IMR-90 (cell line): ENCODE measurements around the gene CD2. TPM values are rescaled to one million over a fixed set of nuclear protein-coding genes. Genes with fewer than 3 reads are reported as not detected.

Experiments used
- ATAC-seq: fragments of 200-7000 bp; cut with Tn5 transposase; 2 replicates; pipeline ENCODE4 v1.9.1; 2020; ENCODE audit warnings: low read depth, mild to moderate bottlenecking, moderate library complexity
- BruUV-seq: library from RNA; stranded (reverse); fragments of 400-500 nt; replicated peaks from 2 replicates; lab custom pipeline; 2021; lab: Mats Ljungman, UMichigan
- CTCF ChIA-PET: fragments of 300-600 bp; formaldehyde crosslinking; extraction: SDS; loops from one replicate; lab custom pipeline; 2021; ENCODE audit warnings: antibody characterized with exemption; lab: Yijun Ruan, JAX
- POLR2A ChIA-PET: fragments of 300-600 bp; sonication (Branson Sonifier 250); formaldehyde crosslinking; loops from one replicate; lab custom pipeline; 2022; ENCODE audit warnings: antibody characterized with exemption; ENCODE audit not compliant: unreplicated experiment; lab: Charles Lee
- DNase-seq: peaks from one replicate; pipeline ENCODE4 v3.0.0; 2013
- H2AFZ ChIP-seq: replicated peaks from 2 replicates; pipeline ENCODE3; 2013; ENCODE audit warnings: low read length, mild to moderate bottlenecking; ENCODE audit not compliant: poor library complexity
- H2AK5ac ChIP-seq: 2 replicates; pipeline ENCODE4 v1.6.1; 2013; ENCODE audit warnings: low read depth, low read length, inconsistent platforms
- H2AK9ac ChIP-seq: replicated peaks from 2 replicates; pipeline ENCODE3; 2013; ENCODE audit warnings: mild to moderate bottlenecking, low read depth, low read length, moderate library complexity; ENCODE audit not compliant: poor library complexity
- H2BK120ac ChIP-seq: 2 replicates; pipeline ENCODE4 v1.6.1; 2013; ENCODE audit warnings: low read depth, low read length, inconsistent platforms
- H2BK15ac ChIP-seq: 3 replicates; pipeline ENCODE4 v1.6.1; 2013; ENCODE audit warnings: low read depth, low read length, inconsistent platforms
- H2BK20ac ChIP-seq: 2 replicates; pipeline ENCODE4 v1.6.1; 2013; ENCODE audit warnings: low read depth, mild to moderate bottlenecking, inconsistent platforms, low read length, moderate library complexity
- H2BK5ac ChIP-seq: 2 replicates; pipeline ENCODE4 v1.6.1; 2013; ENCODE audit warnings: mild to moderate bottlenecking, low read depth, low read length, inconsistent platforms; ENCODE audit not compliant: poor library complexity, severe bottlenecking
- H3K14ac ChIP-seq: replicated peaks from 2 replicates; pipeline ENCODE4 v1.6.1; 2013; ENCODE audit warnings: low read depth, low read length, inconsistent platforms
- H3K18ac ChIP-seq: 2 replicates; pipeline ENCODE4 v1.6.1; 2013; ENCODE audit warnings: low read depth, low read length, control low read depth
- H3K23ac ChIP-seq: 2 replicates; pipeline ENCODE4 v1.6.1; 2013; ENCODE audit warnings: low read depth, low read length, inconsistent platforms
- H3K27ac ChIP-seq: 2 replicates; pipeline ENCODE4 v1.5.1; 2013; ENCODE audit warnings: mild to moderate bottlenecking, control low read depth, low read length; ENCODE audit not compliant: insufficient read depth
- H3K27me3 ChIP-seq: 2 replicates; pipeline ENCODE4 v1.6.1; 2013; ENCODE audit warnings: low read length; ENCODE audit not compliant: control insufficient read depth, insufficient read depth
- H3K36me3 ChIP-seq: 2 replicates; pipeline ENCODE4 v1.6.1; 2013; ENCODE audit warnings: low read length, mixed read lengths; ENCODE audit not compliant: control insufficient read depth, insufficient read depth
- H3K4ac ChIP-seq: 2 replicates; pipeline ENCODE4 v1.6.1; 2013; ENCODE audit warnings: low read depth, low read length, inconsistent platforms
- H3K4me1 ChIP-seq: 2 replicates; pipeline ENCODE4 v1.6.1; 2013; ENCODE audit warnings: low read length, mixed read lengths; ENCODE audit not compliant: control insufficient read depth, insufficient read depth
- H3K4me2 ChIP-seq: 2 replicates; pipeline ENCODE4 v1.6.1; 2013; ENCODE audit warnings: low read depth, mild to moderate bottlenecking, control low read depth, low read length, moderate library complexity
- H3K4me3 ChIP-seq: 2 replicates; pipeline ENCODE4 v1.5.1; 2013; ENCODE audit warnings: low read depth, mild to moderate bottlenecking, control low read depth, low read length, moderate library complexity; ENCODE audit not compliant: insufficient read depth
- H3K56ac ChIP-seq: 2 replicates; pipeline ENCODE4 v1.6.1; 2013; ENCODE audit warnings: low read length, inconsistent platforms; ENCODE audit not compliant: insufficient read depth; ENCODE audit errors: extremely low read depth
- H3K79me1 ChIP-seq, 2 experiments: 2 replicates each; pipeline ENCODE4 v1.6.1; 2013; ENCODE audit warnings: low read length in 2 of 2, inconsistent platforms in 1 of 2, low read depth in 1 of 2
- H3K9ac ChIP-seq: 2 replicates; pipeline ENCODE4 v1.6.1; 2013; ENCODE audit warnings: low read depth, low read length, control low read depth
- H3K9me1 ChIP-seq: 2 replicates; pipeline ENCODE4 v1.6.1; 2013; ENCODE audit warnings: low read length, inconsistent platforms; ENCODE audit not compliant: insufficient read depth
- H3K9me3 ChIP-seq: 2 replicates; pipeline ENCODE4 v1.6.1; 2013; ENCODE audit warnings: low read length; ENCODE audit not compliant: control insufficient read depth, insufficient read depth
- H4K20me1 ChIP-seq: 2 replicates; pipeline ENCODE4 v1.6.1; 2013; ENCODE audit warnings: low read length, inconsistent platforms; ENCODE audit not compliant: insufficient read depth
- H4K5ac ChIP-seq: 2 replicates; pipeline ENCODE4 v1.6.1; 2013; ENCODE audit warnings: mild to moderate bottlenecking, low read depth, low read length, control low read depth
- H4K8ac ChIP-seq, 2 experiments: 2 replicates each; pipeline ENCODE4 v1.6.1; 2013; ENCODE audit warnings: low read depth in 2 of 2, low read length in 2 of 2, control low read depth in 1 of 2, inconsistent platforms in 1 of 2
- H4K91ac ChIP-seq: 2 replicates; pipeline ENCODE4 v1.6.1; 2013; ENCODE audit warnings: low read depth, low read length, inconsistent platforms; ENCODE audit not compliant: insufficient read depth
- BHLHE40 ChIP-seq: fragments of 150-350 bp; IDR thresholded peaks from 2 replicates; pipeline ENCODE4 v1.6.1; 2016; ENCODE audit warnings: mild to moderate bottlenecking, low read depth, low read length
- CEBPB ChIP-seq: IDR thresholded peaks from 2 replicates; pipeline ENCODE4 v1.6.1; 2012; ENCODE audit warnings: low read depth, low read length, improper control_type of control experiment
- CHD1 ChIP-seq: IDR thresholded peaks from 2 replicates; pipeline ENCODE4 v1.6.1; 2012; ENCODE audit warnings: low read depth, low read length, improper control_type of control experiment
- FOS ChIP-seq: fragments of 150-350 bp; IDR thresholded peaks from 2 replicates; pipeline ENCODE4 v1.6.1; 2016; ENCODE audit warnings: low read depth, low read length
- MAFK ChIP-seq: IDR thresholded peaks from 2 replicates; pipeline ENCODE4 v1.6.1; 2012; ENCODE audit warnings: low read depth, low read length, improper control_type of control experiment
- MAZ ChIP-seq: IDR thresholded peaks from 2 replicates; pipeline ENCODE4 v1.6.1; 2012; ENCODE audit warnings: low read depth, mild to moderate bottlenecking, low read length, improper control_type of control experiment, moderate library complexity, borderline replicate concordance
- MXI1 ChIP-seq: IDR thresholded peaks from 2 replicates; pipeline ENCODE4 v1.6.1; 2012; ENCODE audit warnings: low read depth, mild to moderate bottlenecking, low read length, moderate library complexity, borderline replicate concordance
- NFE2L2 ChIP-seq: fragments of 150-350 bp; IDR thresholded peaks from 2 replicates; pipeline ENCODE4 v1.6.1; 2016; ENCODE audit warnings: low read depth, mild to moderate bottlenecking, low read length
- POLR2A ChIP-seq: IDR thresholded peaks from 2 replicates; pipeline ENCODE4 v1.6.1; 2012; ENCODE audit warnings: mild to moderate bottlenecking, low read depth, low read length
- RAD21 ChIP-seq: IDR thresholded peaks from 2 replicates; pipeline ENCODE4 v1.6.1; 2012; ENCODE audit warnings: low read length, improper control_type of control experiment
- RCOR1 ChIP-seq: IDR thresholded peaks from 2 replicates; pipeline ENCODE4 v1.6.1; 2012; ENCODE audit warnings: mild to moderate bottlenecking, low read length, improper control_type of control experiment; ENCODE audit not compliant: insufficient replicate concordance
- RFX5 ChIP-seq: IDR thresholded peaks from 2 replicates; pipeline ENCODE4 v1.8.0; 2012; ENCODE audit warnings: low read depth, mild to moderate bottlenecking, low read length, moderate library complexity
- SMC3 ChIP-seq: fragments of 150-350 bp; IDR thresholded peaks from 2 replicates; pipeline ENCODE4 v1.6.1; 2016; ENCODE audit warnings: low read depth, mild to moderate bottlenecking, antibody characterized with exemption, low read length, moderate library complexity
- USF2 ChIP-seq: fragments of 150-350 bp; IDR thresholded peaks from 2 replicates; pipeline ENCODE4 v1.6.1; 2017; ENCODE audit warnings: mild to moderate bottlenecking, antibody characterized with exemption, low read length, low read depth
- WGBS, 2 experiments: methylation state at CpG; one replicate each; pipeline versions ENCODE4 v1.1.5 to v1.1.7; 2013; ENCODE audit warnings: missing lambda C conversion rate in 2 of 2; ENCODE audit not compliant: insufficient read length in 1 of 2; ENCODE audit errors: extremely low coverage in 2 of 2; 5-methylcytosine and 5-hydroxymethylcytosine counted together
- dilution Hi-C: fragments of 300-500 bp; cut with HindIII; formaldehyde crosslinking; loops from one replicate; pipeline ENCODE4 v1.14.3; 2018; ENCODE audit warnings: low sequenced_read_pairs; ENCODE audit not compliant: unreplicated experiment
- in situ Hi-C: fragments of 300-500 bp; cut with MboI; formaldehyde crosslinking; loops from 3 replicates; pipeline ENCODE4 v1.14.3; 2019; ENCODE audit warnings: low sequenced_read_pairs, inconsistent platforms, mixed read lengths
- intact Hi-C: fragments of 100-400 bp; cut with micrococcal nuclease; formaldehyde crosslinking; loops from 2 replicates; pipeline ENCODE4 v1.10.0; 2022
- polyA plus RNA-seq, 3 experiments: library from polyadenylated mRNA; depleted of rRNA; stranded (reverse); fragments of >200 nt; gene quantifications; 2 replicates each; pipeline ENCODE4 v1.2.3, GENCODE V29; 2012; ENCODE audit warnings: low replicate concordance in 1 of 3
- total RNA-seq: library from RNA; depleted of rRNA; stranded (reverse); fragments of >200 nt; gene quantifications from 2 replicates; pipeline ENCODE4 v1.2.3, GENCODE V29; 2012
- TF ChIP-seq, protein P1 (sequence below): conservative IDR thresholded peaks from 2 replicates; pipeline ENCODE4 v1.5.1; 2012; ENCODE audit warnings: mild to moderate bottlenecking, low read depth, low read length, improper control_type of control experiment
- TF ChIP-seq, protein P2 (sequence below): fragments of 150-350 bp; IDR thresholded peaks from 2 replicates; pipeline ENCODE4 v1.6.1; 2016; ENCODE audit warnings: low read depth, mild to moderate bottlenecking, low read length, moderate library complexity, borderline replicate concordance

CD2 gene
- total and polyA plus RNA-seq, 2 of the 4 experiments (the other 2 are of a cell fraction), result not detected

DNA sequence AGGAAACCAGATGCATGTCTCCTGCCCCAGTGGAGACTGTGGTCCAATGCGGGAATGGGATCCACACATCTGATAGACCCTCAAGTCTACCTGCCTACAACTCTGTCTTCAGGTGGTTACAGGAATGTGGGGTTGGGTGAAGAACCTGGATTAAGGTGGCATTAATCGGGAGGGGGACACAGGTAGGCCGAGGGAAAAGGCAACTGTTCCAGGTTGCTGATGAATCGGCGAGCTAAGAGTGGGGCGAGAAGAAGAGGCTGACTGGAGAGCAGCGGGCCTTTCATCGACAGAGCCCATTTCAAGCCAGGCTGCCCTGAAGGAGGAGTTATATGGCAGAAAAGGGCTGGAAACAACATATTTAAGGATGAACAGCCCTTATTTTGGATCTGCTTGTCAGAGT is 836 bp downstream of the CD2 start:
- H4K8ac ChIP-seq, result no peak overlapping the region
- H2BK20ac ChIP-seq, result no peak overlapping the region
- TF ChIP-seq, protein P1, sequence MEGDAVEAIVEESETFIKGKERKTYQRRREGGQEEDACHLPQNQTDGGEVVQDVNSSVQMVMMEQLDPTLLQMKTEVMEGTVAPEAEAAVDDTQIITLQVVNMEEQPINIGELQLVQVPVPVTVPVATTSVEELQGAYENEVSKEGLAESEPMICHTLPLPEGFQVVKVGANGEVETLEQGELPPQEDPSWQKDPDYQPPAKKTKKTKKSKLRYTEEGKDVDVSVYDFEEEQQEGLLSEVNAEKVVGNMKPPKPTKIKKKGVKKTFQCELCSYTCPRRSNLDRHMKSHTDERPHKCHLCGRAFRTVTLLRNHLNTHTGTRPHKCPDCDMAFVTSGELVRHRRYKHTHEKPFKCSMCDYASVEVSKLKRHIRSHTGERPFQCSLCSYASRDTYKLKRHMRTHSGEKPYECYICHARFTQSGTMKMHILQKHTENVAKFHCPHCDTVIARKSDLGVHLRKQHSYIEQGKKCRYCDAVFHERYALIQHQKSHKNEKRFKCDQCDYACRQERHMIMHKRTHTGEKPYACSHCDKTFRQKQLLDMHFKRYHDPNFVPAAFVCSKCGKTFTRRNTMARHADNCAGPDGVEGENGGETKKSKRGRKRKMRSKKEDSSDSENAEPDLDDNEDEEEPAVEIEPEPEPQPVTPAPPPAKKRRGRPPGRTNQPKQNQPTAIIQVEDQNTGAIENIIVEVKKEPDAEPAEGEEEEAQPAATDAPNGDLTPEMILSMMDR, result no peak
- TF ChIP-seq MAFK (no peak), NFE2L2 (no peak), FOS (no peak), MAZ (no peak), SMC3 (no peak), USF2 (no peak), RCOR1 (no peak), RAD21 (no peak), CEBPB (no peak), CHD1 (no peak), POLR2A (no peak), MXI1 (no peak), BHLHE40 (no peak), RFX5 (no peak)
- TF ChIP-seq, protein P2, sequence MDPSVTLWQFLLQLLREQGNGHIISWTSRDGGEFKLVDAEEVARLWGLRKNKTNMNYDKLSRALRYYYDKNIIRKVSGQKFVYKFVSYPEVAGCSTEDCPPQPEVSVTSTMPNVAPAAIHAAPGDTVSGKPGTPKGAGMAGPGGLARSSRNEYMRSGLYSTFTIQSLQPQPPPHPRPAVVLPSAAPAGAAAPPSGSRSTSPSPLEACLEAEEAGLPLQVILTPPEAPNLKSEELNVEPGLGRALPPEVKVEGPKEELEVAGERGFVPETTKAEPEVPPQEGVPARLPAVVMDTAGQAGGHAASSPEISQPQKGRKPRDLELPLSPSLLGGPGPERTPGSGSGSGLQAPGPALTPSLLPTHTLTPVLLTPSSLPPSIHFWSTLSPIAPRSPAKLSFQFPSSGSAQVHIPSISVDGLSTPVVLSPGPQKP, result no peak
- no peaks in the 10 kb centered on the region for H3K79me1 ChIP-seq
- no peak overlapping the region for H3K4me3 ChIP-seq
- H2AFZ ChIP-seq, result no peak overlapping the region
- ChIA-PET POLR2A (no interaction called here), CTCF (no interaction called here)
- H3K9me1 ChIP-seq, result no peaks in the 10 kb centered on the region
- no peaks in the 10 kb centered on the region for H4K20me1 ChIP-seq
- H2AK9ac ChIP-seq, result no peak overlapping the region
- H2BK120ac ChIP-seq, result no peak overlapping the region
- 65% methylated on average over 2 of the region's 8 CpGs; no CpG with 5 or more reads in 1 of the 2 experiments for WGBS, 2 experiments
- no peak overlapping the region for H3K14ac ChIP-seq
- intact Hi-C loops, result no loop called here
- H3K36me3 ChIP-seq, result no peaks in the 10 kb centered on the region
- no peak overlapping the region for H3K18ac ChIP-seq
- no peak overlapping the region for H3K4ac ChIP-seq
- H3K56ac ChIP-seq, result no peak overlapping the region
- dilution Hi-C loops, result no loop called here
- H4K91ac ChIP-seq, result no peak overlapping the region
- no peak overlapping the region for H3K9ac ChIP-seq
- no peak overlapping the region for H3K23ac ChIP-seq
- no peaks in the 10 kb centered on the region for H3K27me3 ChIP-seq
- ATAC-seq, result no peak
- H3K27ac ChIP-seq, result no peak overlapping the region
- H2BK5ac ChIP-seq, result no peak overlapping the region
- H3K4me1 ChIP-seq, result no peaks in the 10 kb centered on the region
- H2BK15ac ChIP-seq, result no peak overlapping the region
- no peaks in the 10 kb centered on the region for H3K9me3 ChIP-seq
- no peak overlapping the region for H2AK5ac ChIP-seq
- in situ Hi-C loops, result no loop called here
- no peak overlapping the region for H3K4me2 ChIP-seq
- DNase-seq, result no peak
- no peak overlapping the region for H4K5ac ChIP-seq
- no TSS peak for BruUV-seq
